ENCODE data around the gene B4GALT1.

DNA sequence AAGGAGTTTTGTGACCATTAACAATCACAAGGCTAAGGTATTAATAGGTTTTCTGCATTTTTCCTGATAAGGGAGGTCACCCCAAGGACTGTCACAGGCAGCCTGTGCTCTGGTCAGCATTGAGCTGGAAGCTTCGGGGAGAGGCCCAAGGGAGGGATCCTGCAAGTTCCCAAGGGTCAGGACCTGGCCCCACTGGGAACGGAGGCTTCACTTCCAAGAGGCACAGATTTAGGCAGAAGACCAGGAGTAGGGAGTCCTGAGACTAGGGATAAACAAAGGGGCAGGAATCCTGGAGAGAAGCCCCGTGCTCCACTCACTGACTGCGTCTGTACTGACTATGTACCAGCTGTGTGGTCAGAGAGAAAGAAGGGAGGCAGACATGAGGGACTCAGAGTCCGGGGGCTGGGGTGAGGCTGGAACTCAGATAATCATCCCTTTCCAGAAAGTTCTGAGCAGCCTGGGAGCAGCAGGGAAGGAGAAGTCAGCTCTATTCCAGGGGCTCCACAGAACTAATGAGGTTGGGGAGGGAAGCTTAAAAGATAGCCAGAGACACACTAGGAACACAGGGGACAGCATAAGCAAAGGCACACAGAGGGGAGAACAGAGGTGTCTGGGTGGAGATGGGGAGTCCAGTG is 37.8 kb downstream of the B4GALT1 start:
- TF ChIP-seq POLR2AphosphoS5 (IDR thresholded peaks at IDR 0.05): no peak
- no peak for TF ChIP-seq EP300 (IDR thresholded peaks at IDR 0.05)
- no peak for TF ChIP-seq POLR2A (IDR thresholded peaks at IDR 0.05)
- TF ChIP-seq, protein P1, sequence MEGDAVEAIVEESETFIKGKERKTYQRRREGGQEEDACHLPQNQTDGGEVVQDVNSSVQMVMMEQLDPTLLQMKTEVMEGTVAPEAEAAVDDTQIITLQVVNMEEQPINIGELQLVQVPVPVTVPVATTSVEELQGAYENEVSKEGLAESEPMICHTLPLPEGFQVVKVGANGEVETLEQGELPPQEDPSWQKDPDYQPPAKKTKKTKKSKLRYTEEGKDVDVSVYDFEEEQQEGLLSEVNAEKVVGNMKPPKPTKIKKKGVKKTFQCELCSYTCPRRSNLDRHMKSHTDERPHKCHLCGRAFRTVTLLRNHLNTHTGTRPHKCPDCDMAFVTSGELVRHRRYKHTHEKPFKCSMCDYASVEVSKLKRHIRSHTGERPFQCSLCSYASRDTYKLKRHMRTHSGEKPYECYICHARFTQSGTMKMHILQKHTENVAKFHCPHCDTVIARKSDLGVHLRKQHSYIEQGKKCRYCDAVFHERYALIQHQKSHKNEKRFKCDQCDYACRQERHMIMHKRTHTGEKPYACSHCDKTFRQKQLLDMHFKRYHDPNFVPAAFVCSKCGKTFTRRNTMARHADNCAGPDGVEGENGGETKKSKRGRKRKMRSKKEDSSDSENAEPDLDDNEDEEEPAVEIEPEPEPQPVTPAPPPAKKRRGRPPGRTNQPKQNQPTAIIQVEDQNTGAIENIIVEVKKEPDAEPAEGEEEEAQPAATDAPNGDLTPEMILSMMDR (IDR thresholded peaks at IDR 0.05): no peak
